Mammary epithelial cell (primary cell): ENCODE results near the gene CAMSAP1.

Source experiments
- EZH2 ChIP-seq: IDR thresholded peaks from 2 replicates; pipeline ENCODE4 v1.6.1; 2012; ENCODE audit warnings: low read length, inconsistent platforms, borderline replicate concordance
- TF ChIP-seq, protein P1 (sequence below), 2 donors: IDR thresholded peaks in 1 of 2; conservative IDR thresholded peaks in 1 of 2; 2 replicates each; pipeline ENCODE4 v1.5.1; 2011 to 2012; ENCODE audit warnings: inconsistent platforms in 2 of 2, low read length in 2 of 2, mild to moderate bottlenecking in 2 of 2, control low read depth in 1 of 2, low read depth in 1 of 2; ENCODE audit not compliant: insufficient read depth in 1 of 2; ENCODE audit errors: extremely low read depth in 1 of 2

DNA sequence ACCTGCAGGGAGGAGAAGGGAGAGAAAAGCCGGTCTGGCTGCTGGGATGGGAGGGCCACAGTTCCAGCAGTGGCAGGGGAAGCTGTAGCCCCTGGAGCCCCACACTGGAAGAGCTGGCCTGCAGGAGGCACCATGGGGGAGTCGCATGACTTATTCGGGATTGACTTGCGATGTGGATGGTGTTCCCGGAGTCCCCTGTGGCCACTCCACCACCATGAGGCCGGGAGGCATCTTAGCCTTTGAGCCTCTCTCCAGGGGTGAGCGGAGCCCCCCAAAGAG is 113.3 kb downstream of the CAMSAP1 start:
- TF ChIP-seq, protein P1, sequence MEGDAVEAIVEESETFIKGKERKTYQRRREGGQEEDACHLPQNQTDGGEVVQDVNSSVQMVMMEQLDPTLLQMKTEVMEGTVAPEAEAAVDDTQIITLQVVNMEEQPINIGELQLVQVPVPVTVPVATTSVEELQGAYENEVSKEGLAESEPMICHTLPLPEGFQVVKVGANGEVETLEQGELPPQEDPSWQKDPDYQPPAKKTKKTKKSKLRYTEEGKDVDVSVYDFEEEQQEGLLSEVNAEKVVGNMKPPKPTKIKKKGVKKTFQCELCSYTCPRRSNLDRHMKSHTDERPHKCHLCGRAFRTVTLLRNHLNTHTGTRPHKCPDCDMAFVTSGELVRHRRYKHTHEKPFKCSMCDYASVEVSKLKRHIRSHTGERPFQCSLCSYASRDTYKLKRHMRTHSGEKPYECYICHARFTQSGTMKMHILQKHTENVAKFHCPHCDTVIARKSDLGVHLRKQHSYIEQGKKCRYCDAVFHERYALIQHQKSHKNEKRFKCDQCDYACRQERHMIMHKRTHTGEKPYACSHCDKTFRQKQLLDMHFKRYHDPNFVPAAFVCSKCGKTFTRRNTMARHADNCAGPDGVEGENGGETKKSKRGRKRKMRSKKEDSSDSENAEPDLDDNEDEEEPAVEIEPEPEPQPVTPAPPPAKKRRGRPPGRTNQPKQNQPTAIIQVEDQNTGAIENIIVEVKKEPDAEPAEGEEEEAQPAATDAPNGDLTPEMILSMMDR (conservative IDR thresholded peaks at IDR 0.05 in 1 of 2, IDR thresholded peaks at IDR 0.05 in 1 of 2; ENCODE audit: extremely low read depth in 1 of 2, insufficient read depth in 1 of 2, low read depth in 1 of 2, low read length in 2 of 2) = no peak
- TF ChIP-seq EZH2 = no peak
